ENCODE data around the gene OR7A17. TPM values are rescaled to one million over a fixed set of nuclear protein-coding genes. Genes with fewer than 3 reads are reported as not detected.
A peak's percentile ranks its signal among the peaks of the same experiment; 100 is the strongest.

The OR7A17 gene
- polyA plus RNA-seq, 1 of the 3 experiments (the other 2 are of a cell fraction): not detected

DNA sequence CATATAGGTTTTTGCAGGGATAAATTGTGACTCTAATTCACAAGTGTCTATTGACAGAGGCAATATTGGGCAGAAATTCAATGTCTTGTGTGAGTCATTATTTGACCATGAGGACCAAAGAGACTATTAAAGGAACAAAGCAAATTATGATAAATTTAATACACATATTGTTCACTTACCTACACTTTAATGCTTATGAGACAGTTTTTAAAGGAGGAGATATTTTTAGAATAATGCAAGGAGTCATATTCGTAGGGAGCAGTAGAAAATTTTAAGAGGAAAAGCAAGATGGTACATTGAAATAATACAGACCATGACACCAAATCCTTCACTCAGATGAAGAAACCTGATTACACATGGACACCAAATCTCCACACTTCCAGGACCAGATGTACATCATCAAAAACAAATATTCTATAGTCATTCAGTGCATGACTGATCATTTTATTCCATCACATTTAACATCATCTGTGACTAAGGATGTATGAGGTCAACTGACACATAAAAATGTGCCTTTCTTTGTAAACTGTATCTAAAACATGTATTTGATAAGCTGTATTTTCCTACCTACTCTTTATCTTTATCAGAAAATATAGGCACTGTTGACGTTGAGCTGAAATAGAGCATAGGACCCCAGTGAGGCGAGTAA is 4.2 kb upstream of the OR7A17 start:
- no peaks in the 10 kb centered on the region for H3K9me3 ChIP-seq
- H4K20me1 ChIP-seq (ENCODE audit: insufficient read depth): no peaks in the 10 kb centered on the region
- peaks cover 12% of the 10 kb centered on the region; the same call in 1 of the 2 replicates for H3K27me3 ChIP-seq (ENCODE audit: insufficient read depth)
- CTCF ChIA-PET: interaction anchor here (1.0 to 1.8 kb wide), 2 partner anchors 315 to 316 kb away, joined by 3 to 5 read pairs; no protein-coding TSS in a partner anchor
- no peaks in the 10 kb centered on the region for H3K9me2 ChIP-seq
- TF ChIP-seq, protein P1, sequence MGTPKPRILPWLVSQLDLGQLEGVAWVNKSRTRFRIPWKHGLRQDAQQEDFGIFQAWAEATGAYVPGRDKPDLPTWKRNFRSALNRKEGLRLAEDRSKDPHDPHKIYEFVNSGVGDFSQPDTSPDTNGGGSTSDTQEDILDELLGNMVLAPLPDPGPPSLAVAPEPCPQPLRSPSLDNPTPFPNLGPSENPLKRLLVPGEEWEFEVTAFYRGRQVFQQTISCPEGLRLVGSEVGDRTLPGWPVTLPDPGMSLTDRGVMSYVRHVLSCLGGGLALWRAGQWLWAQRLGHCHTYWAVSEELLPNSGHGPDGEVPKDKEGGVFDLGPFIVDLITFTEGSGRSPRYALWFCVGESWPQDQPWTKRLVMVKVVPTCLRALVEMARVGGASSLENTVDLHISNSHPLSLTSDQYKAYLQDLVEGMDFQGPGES (IDR thresholded peaks at IDR 0.05; ENCODE audit: low read depth, low read length): no peak
- TF ChIP-seq, protein P2, sequence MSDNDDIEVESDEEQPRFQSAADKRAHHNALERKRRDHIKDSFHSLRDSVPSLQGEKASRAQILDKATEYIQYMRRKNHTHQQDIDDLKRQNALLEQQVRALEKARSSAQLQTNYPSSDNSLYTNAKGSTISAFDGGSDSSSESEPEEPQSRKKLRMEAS (IDR thresholded peaks at IDR 0.05; ENCODE audit: low read depth): no peak
- no peak for TF ChIP-seq POLR2AphosphoS5 (IDR thresholded peaks at IDR 0.05; ENCODE audit: low read depth, low read length)
- H3K79me2 ChIP-seq (ENCODE audit: insufficient read depth): no peaks in the 10 kb centered on the region
- H3K4me2 ChIP-seq: no peak overlapping the region
- H3K4me1 ChIP-seq (ENCODE audit: control insufficient read depth in 1 of 2, insufficient read depth in 2 of 2, low read depth in 1 of 2, low read length in 1 of 2): no peaks in the 10 kb centered on the region
- no peaks in the 10 kb centered on the region for H3F3A ChIP-seq (replicated peaks; ENCODE audit: insufficient read depth)
- H2AFZ ChIP-seq (ENCODE audit: low read depth): no peak overlapping the region
- no peak overlapping the region for H3K27ac ChIP-seq (ENCODE audit: low read depth in 2 of 2, low read length in 1 of 2)
- POLR2A ChIA-PET: no interaction called here
- DNase-seq: no peak
- no peaks in the 10 kb centered on the region for H3K36me3 ChIP-seq (replicated peaks in 1 of 2; ENCODE audit: control insufficient read depth in 1 of 2, insufficient read depth in 2 of 2, low read length in 1 of 2)
- 1% methylated on average over 3 of the region's 3 CpGs for WGBS (ENCODE audit: low lambda C conversion rate)
- H3K9ac ChIP-seq: no peak overlapping the region
- H3K4me3 ChIP-seq (ENCODE audit: low read depth in 2 of 2, low read length in 1 of 2): no peak overlapping the region

DNA sequence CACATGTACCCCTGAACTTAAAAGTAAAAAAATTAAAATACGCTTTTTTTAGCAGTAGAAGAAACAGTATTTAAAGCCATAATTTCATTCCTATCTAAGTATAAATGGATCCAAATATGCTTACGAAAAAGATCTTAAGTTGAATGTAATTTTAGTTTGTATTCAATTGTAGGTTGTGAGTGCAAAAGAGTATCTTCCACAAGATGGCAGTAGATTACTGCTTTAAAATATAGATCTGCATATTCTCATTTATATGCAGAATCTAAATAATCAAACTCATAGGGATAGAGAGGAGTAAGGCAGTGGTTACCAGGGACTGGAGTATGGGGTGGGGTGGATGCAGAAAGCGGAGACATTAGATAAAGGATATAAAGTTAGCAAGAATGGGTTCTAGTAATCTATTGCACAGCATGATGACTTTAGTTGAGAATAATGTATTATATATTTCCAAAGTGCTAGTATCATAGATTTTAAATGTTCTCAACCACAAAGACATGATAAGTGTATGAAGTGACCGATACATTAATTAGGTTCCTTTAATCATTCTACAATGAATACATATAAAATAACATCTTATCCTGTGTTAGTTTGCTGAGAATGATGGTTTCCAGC is 14.2 kb downstream of the OR7A17 start:
- Histone ChIP-seq H3F3A (replicated peaks; ENCODE audit: insufficient read depth) (no peaks in the 10 kb centered on the region), H3K9me2 (no peaks in the 10 kb centered on the region), H3K4me3 (ENCODE audit: low read depth in 2 of 2, low read length in 1 of 2) (no peak overlapping the region), H3K4me1 (ENCODE audit: control insufficient read depth in 1 of 2, insufficient read depth in 2 of 2, low read depth in 1 of 2, low read length in 1 of 2) (no peaks in the 10 kb centered on the region), H3K79me2 (ENCODE audit: insufficient read depth) (no peaks in the 10 kb centered on the region), H3K4me2 (no peak overlapping the region), H3K9ac (no peak overlapping the region), H3K9me3 (no peaks in the 10 kb centered on the region), H4K20me1 (ENCODE audit: insufficient read depth) (no peaks in the 10 kb centered on the region), H3K27me3 (ENCODE audit: insufficient read depth) (0 out of 2 replicates have a peak, but pooled peaks cover 7% of the 10 kb centered on the region), H3K27ac (ENCODE audit: low read depth in 2 of 2, low read length in 1 of 2) (no peak overlapping the region), H3K36me3 (replicated peaks in 1 of 2; ENCODE audit: control insufficient read depth in 1 of 2, insufficient read depth in 2 of 2, low read length in 1 of 2) (no peaks in the 10 kb centered on the region), H2AFZ (ENCODE audit: low read depth) (no peak overlapping the region)
- peak; percentile 3 for DNase-seq
- WGBS (ENCODE audit: low lambda C conversion rate): 2% methylated on average over 4 of the region's 4 CpGs
- ChIA-PET POLR2A (no interaction called here), CTCF (no interaction called here)
- TF ChIP-seq, protein P3, sequence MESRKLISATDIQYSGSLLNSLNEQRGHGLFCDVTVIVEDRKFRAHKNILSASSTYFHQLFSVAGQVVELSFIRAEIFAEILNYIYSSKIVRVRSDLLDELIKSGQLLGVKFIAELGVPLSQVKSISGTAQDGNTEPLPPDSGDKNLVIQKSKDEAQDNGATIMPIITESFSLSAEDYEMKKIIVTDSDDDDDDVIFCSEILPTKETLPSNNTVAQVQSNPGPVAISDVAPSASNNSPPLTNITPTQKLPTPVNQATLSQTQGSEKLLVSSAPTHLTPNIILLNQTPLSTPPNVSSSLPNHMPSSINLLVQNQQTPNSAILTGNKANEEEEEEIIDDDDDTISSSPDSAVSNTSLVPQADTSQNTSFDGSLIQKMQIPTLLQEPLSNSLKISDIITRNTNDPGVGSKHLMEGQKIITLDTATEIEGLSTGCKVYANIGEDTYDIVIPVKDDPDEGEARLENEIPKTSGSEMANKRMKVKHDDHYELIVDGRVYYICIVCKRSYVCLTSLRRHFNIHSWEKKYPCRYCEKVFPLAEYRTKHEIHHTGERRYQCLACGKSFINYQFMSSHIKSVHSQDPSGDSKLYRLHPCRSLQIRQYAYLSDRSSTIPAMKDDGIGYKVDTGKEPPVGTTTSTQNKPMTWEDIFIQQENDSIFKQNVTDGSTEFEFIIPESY (IDR thresholded peaks at IDR 0.05; ENCODE audit: borderline replicate concordance, low read depth): no peak
- TF ChIP-seq TCF12 (IDR thresholded peaks at IDR 0.05): no peak
- TF ChIP-seq, protein P1 (IDR thresholded peaks at IDR 0.05; ENCODE audit: low read depth, low read length): no peak
- no peak for TF ChIP-seq MXI1 (IDR thresholded peaks at IDR 0.05; ENCODE audit: low read depth, low read length)
- no peak for TF ChIP-seq TEAD4 (IDR thresholded peaks at IDR 0.05; ENCODE audit: borderline replicate concordance, insufficient read depth)
- no peak for TF ChIP-seq FOXJ3 (CRISPR knock-in tag; IDR thresholded peaks at IDR 0.05)
- TF ChIP-seq, protein P4, sequence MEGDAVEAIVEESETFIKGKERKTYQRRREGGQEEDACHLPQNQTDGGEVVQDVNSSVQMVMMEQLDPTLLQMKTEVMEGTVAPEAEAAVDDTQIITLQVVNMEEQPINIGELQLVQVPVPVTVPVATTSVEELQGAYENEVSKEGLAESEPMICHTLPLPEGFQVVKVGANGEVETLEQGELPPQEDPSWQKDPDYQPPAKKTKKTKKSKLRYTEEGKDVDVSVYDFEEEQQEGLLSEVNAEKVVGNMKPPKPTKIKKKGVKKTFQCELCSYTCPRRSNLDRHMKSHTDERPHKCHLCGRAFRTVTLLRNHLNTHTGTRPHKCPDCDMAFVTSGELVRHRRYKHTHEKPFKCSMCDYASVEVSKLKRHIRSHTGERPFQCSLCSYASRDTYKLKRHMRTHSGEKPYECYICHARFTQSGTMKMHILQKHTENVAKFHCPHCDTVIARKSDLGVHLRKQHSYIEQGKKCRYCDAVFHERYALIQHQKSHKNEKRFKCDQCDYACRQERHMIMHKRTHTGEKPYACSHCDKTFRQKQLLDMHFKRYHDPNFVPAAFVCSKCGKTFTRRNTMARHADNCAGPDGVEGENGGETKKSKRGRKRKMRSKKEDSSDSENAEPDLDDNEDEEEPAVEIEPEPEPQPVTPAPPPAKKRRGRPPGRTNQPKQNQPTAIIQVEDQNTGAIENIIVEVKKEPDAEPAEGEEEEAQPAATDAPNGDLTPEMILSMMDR (IDR thresholded peaks at IDR 0.05): peak; percentile 70
- TF ChIP-seq RAD21 (IDR thresholded peaks at IDR 0.05; ENCODE audit: low read length): peak; percentile 50
- TF ChIP-seq, protein P5, sequence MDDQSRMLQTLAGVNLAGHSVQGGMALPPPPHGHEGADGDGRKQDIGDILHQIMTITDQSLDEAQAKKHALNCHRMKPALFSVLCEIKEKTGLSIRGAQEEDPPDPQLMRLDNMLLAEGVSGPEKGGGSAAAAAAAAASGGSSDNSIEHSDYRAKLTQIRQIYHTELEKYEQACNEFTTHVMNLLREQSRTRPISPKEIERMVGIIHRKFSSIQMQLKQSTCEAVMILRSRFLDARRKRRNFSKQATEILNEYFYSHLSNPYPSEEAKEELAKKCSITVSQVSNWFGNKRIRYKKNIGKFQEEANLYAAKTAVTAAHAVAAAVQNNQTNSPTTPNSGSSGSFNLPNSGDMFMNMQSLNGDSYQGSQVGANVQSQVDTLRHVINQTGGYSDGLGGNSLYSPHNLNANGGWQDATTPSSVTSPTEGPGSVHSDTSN (IDR thresholded peaks at IDR 0.05): no peak
- TF ChIP-seq SIN3A (IDR thresholded peaks at IDR 0.05; ENCODE audit: borderline replicate concordance, low read depth, low read length): no peak
- TF ChIP-seq, protein P2 (IDR thresholded peaks at IDR 0.05; ENCODE audit: low read depth): no peak
- TF ChIP-seq MEF2A (IDR thresholded peaks at IDR 0.05; ENCODE audit: borderline replicate concordance, low read depth): no peak
- no peak for TF ChIP-seq JUND (IDR thresholded peaks at IDR 0.05)

Measured in SK-N-SH (cell line).